ENCODE measurements around the gene FANCC.

The FANCC gene

GRCh38 chr9:95112436-95113280, 204.9 kb downstream of the FANCC start:
- no CpG with 5 or more reads among the region's 12 CpGs for WGBS (ENCODE audit: insufficient coverage, insufficient read length)
- Histone ChIP-seq H3K27ac (ENCODE audit: low read length) (no peak overlapping the region), H3K36me3 (ENCODE audit: control insufficient read depth, insufficient read depth, low read length) (no peaks in the 10 kb centered on the region), H3K9me3 (ENCODE audit: control insufficient read depth, insufficient read depth, low read length) (no peaks in the 10 kb centered on the region), H3K4me3 (ENCODE audit: low read length) (no peak overlapping the region), H3K27me3 (ENCODE audit: control insufficient read depth, insufficient read depth, low read length) (no peaks in the 10 kb centered on the region), H3K4me1 (ENCODE audit: control insufficient read depth, insufficient read depth, low read length) (no peaks in the 10 kb centered on the region)
- no peak for DNase-seq (ENCODE audit: low read depth, low spot score)

GRCh38 chr9:95111716-95112115, 205.8 kb downstream of the FANCC start:
- Histone ChIP-seq H3K4me3 (ENCODE audit: low read length) (no peak overlapping the region), H3K9me3 (ENCODE audit: control insufficient read depth, insufficient read depth, low read length) (no peaks in the 10 kb centered on the region), H3K27me3 (ENCODE audit: control insufficient read depth, insufficient read depth, low read length) (no peaks in the 10 kb centered on the region), H3K4me1 (ENCODE audit: control insufficient read depth, insufficient read depth, low read length) (no peaks in the 10 kb centered on the region), H3K36me3 (ENCODE audit: control insufficient read depth, insufficient read depth, low read length) (no peaks in the 10 kb centered on the region), H3K27ac (ENCODE audit: low read length) (no peak overlapping the region)
- no CpG with 5 or more reads among the region's 11 CpGs for WGBS (ENCODE audit: insufficient coverage, insufficient read length)
- no peak for DNase-seq (ENCODE audit: low read depth, low spot score)

- Histone ChIP-seq H3K4me1 (ENCODE audit: control insufficient read depth, insufficient read depth, low read length) (no peaks in the 10 kb centered on the region), H3K36me3 (ENCODE audit: control insufficient read depth, insufficient read depth, low read length) (no peaks in the 10 kb centered on the region), H3K27ac (ENCODE audit: low read length) (no peak overlapping the region), H3K9me3 (ENCODE audit: control insufficient read depth, insufficient read depth, low read length) (no peaks in the 10 kb centered on the region), H3K27me3 (ENCODE audit: control insufficient read depth, insufficient read depth, low read length) (no peaks in the 10 kb centered on the region), H3K4me3 (ENCODE audit: low read length) (no peak overlapping the region)
- WGBS (ENCODE audit: insufficient coverage, insufficient read length): no CpG with 5 or more reads among the region's 14 CpGs
- no peak for DNase-seq (ENCODE audit: low read depth, low spot score)
Measured at GRCh38 chr9:95110921-95111525, 206.5 kb downstream of the FANCC start.

GRCh38 chr9:95109456-95109855, 208.1 kb downstream of the FANCC start:
- no peak for DNase-seq (ENCODE audit: low read depth, low spot score)
- Histone ChIP-seq H3K27ac (ENCODE audit: low read length) (no peak overlapping the region), H3K4me3 (ENCODE audit: low read length) (no peak overlapping the region), H3K36me3 (ENCODE audit: control insufficient read depth, insufficient read depth, low read length) (no peaks in the 10 kb centered on the region), H3K9me3 (ENCODE audit: control insufficient read depth, insufficient read depth, low read length) (no peaks in the 10 kb centered on the region), H3K4me1 (ENCODE audit: control insufficient read depth, insufficient read depth, low read length) (no peaks in the 10 kb centered on the region), H3K27me3 (ENCODE audit: control insufficient read depth, insufficient read depth, low read length) (no peaks in the 10 kb centered on the region)
- no CpG with 5 or more reads among the region's 8 CpGs for WGBS (ENCODE audit: insufficient coverage, insufficient read length)

GRCh38 chr9:95108777-95109176, 208.7 kb downstream of the FANCC start:
- Histone ChIP-seq H3K27me3 (ENCODE audit: control insufficient read depth, insufficient read depth, low read length) (no peaks in the 10 kb centered on the region), H3K27ac (ENCODE audit: low read length) (no peak overlapping the region), H3K36me3 (ENCODE audit: control insufficient read depth, insufficient read depth, low read length) (no peaks in the 10 kb centered on the region), H3K9me3 (ENCODE audit: control insufficient read depth, insufficient read depth, low read length) (no peaks in the 10 kb centered on the region), H3K4me1 (ENCODE audit: control insufficient read depth, insufficient read depth, low read length) (no peaks in the 10 kb centered on the region), H3K4me3 (ENCODE audit: low read length) (no peak overlapping the region)
- WGBS (ENCODE audit: insufficient coverage, insufficient read length): no CpG with 5 or more reads among the region's 5 CpGs
- no peak for DNase-seq (ENCODE audit: low read depth, low spot score)

- Histone ChIP-seq H3K9me3 (ENCODE audit: control insufficient read depth, insufficient read depth, low read length) (no peaks in the 10 kb centered on the region), H3K4me3 (ENCODE audit: low read length) (no peak overlapping the region), H3K36me3 (ENCODE audit: control insufficient read depth, insufficient read depth, low read length) (no peaks in the 10 kb centered on the region), H3K27me3 (ENCODE audit: control insufficient read depth, insufficient read depth, low read length) (no peaks in the 10 kb centered on the region), H3K27ac (ENCODE audit: low read length) (no peak overlapping the region), H3K4me1 (ENCODE audit: control insufficient read depth, insufficient read depth, low read length) (no peaks in the 10 kb centered on the region)
- DNase-seq (ENCODE audit: low read depth, low spot score): no peak
- no CpG with 5 or more reads among the region's 14 CpGs for WGBS (ENCODE audit: insufficient coverage, insufficient read length)
Measured at GRCh38 chr9:95107976-95108375, 209.5 kb downstream of the FANCC start.

GRCh38 chr9:95107001-95107749, 210.3 kb downstream of the FANCC start:
- Histone ChIP-seq H3K27ac (ENCODE audit: low read length) (no peak overlapping the region), H3K36me3 (ENCODE audit: control insufficient read depth, insufficient read depth, low read length) (no peaks in the 10 kb centered on the region), H3K4me1 (ENCODE audit: control insufficient read depth, insufficient read depth, low read length) (no peaks in the 10 kb centered on the region), H3K9me3 (ENCODE audit: control insufficient read depth, insufficient read depth, low read length) (no peaks in the 10 kb centered on the region), H3K4me3 (ENCODE audit: low read length) (no peak overlapping the region), H3K27me3 (ENCODE audit: control insufficient read depth, insufficient read depth, low read length) (no peaks in the 10 kb centered on the region)
- DNase-seq (ENCODE audit: low read depth, low spot score): no peak
- no CpG with 5 or more reads among the region's 18 CpGs for WGBS (ENCODE audit: insufficient coverage, insufficient read length)

GRCh38 chr9:95105519-95106287, 211.8 kb downstream of the FANCC start:
- H3K9me3 ChIP-seq (ENCODE audit: control insufficient read depth, insufficient read depth, low read length): no peaks in the 10 kb centered on the region
- H3K36me3 ChIP-seq (ENCODE audit: control insufficient read depth, insufficient read depth, low read length): no peaks in the 10 kb centered on the region
- no CpG with 5 or more reads among the region's 13 CpGs for WGBS (ENCODE audit: insufficient coverage, insufficient read length)
- no peak overlapping the region for H3K27ac ChIP-seq (ENCODE audit: low read length)
- no peaks in the 10 kb centered on the region for H3K27me3 ChIP-seq (ENCODE audit: control insufficient read depth, insufficient read depth, low read length)
- no peak overlapping the region for H3K4me3 ChIP-seq (ENCODE audit: low read length)
- no peak for DNase-seq (ENCODE audit: low read depth, low spot score)
- no peaks in the 10 kb centered on the region for H3K4me1 ChIP-seq (ENCODE audit: control insufficient read depth, insufficient read depth, low read length)

GRCh38 chr9:95104980-95105379, 212.5 kb downstream of the FANCC start:
- no CpG with 5 or more reads among the region's 12 CpGs for WGBS (ENCODE audit: insufficient coverage, insufficient read length)
- no peak for DNase-seq (ENCODE audit: low read depth, low spot score)
- Histone ChIP-seq H3K27me3 (ENCODE audit: control insufficient read depth, insufficient read depth, low read length) (no peaks in the 10 kb centered on the region), H3K9me3 (ENCODE audit: control insufficient read depth, insufficient read depth, low read length) (no peaks in the 10 kb centered on the region), H3K4me1 (ENCODE audit: control insufficient read depth, insufficient read depth, low read length) (no peaks in the 10 kb centered on the region), H3K36me3 (ENCODE audit: control insufficient read depth, insufficient read depth, low read length) (no peaks in the 10 kb centered on the region), H3K27ac (ENCODE audit: low read length) (no peak overlapping the region), H3K4me3 (ENCODE audit: low read length) (no peak overlapping the region)

- H3K36me3 ChIP-seq (ENCODE audit: control insufficient read depth, insufficient read depth, low read length): no peaks in the 10 kb centered on the region
- no peaks in the 10 kb centered on the region for H3K4me1 ChIP-seq (ENCODE audit: control insufficient read depth, insufficient read depth, low read length)
- H3K4me3 ChIP-seq (ENCODE audit: low read length): no peak overlapping the region
- WGBS (ENCODE audit: insufficient coverage, insufficient read length): no CpG with 5 or more reads among the region's 8 CpGs
- H3K9me3 ChIP-seq (ENCODE audit: control insufficient read depth, insufficient read depth, low read length): no peaks in the 10 kb centered on the region
- no peaks in the 10 kb centered on the region for H3K27me3 ChIP-seq (ENCODE audit: control insufficient read depth, insufficient read depth, low read length)
- no peak overlapping the region for H3K27ac ChIP-seq (ENCODE audit: low read length)
- no peak for DNase-seq (ENCODE audit: low read depth, low spot score)
Measured at GRCh38 chr9:95104581-95104960, 212.9 kb downstream of the FANCC start.
